Natural killer cell (primary cell): ENCODE data around the gene COA5. TPM values are rescaled to one million over a fixed set of nuclear protein-coding genes. Genes with fewer than 3 reads are reported as not detected.
A peak's percentile ranks its signal among the peaks of the same experiment; 100 is the strongest.

Experiments
- ATAC-seq, 3 donors: fragments of 150-1000 bp in 2 of 3; fragments of 200-7000 bp in 1 of 3; cut with Tn5 transposase; 1 replicate in 1 of 3; 2 replicates in 2 of 3; pipeline ENCODE4 v1.10.0; 2021; ENCODE audit warnings: mild to moderate bottlenecking in 2 of 3, moderate library complexity in 2 of 3
- DNase-seq, 2 donors: peaks; one replicate each; pipeline versions ENCODE4 v3.0.0 to v3.0.0-alpha.2; 2013 to 2021; ENCODE audit warnings: mixed read lengths in 1 of 2
- H3K27ac ChIP-seq: one replicate; pipeline ENCODE4 v1.5.1; 2013; ENCODE audit warnings: mild to moderate bottlenecking, low read length
- H3K27me3 ChIP-seq: one replicate; pipeline ENCODE4 v1.6.1; 2013; ENCODE audit warnings: low read length; ENCODE audit not compliant: control insufficient read depth, insufficient read depth
- H3K36me3 ChIP-seq: one replicate; pipeline ENCODE4 v1.6.1; 2013; ENCODE audit warnings: low read length; ENCODE audit not compliant: control insufficient read depth, insufficient read depth
- H3K4me1 ChIP-seq: one replicate; pipeline ENCODE4 v1.6.1; 2013; ENCODE audit warnings: low read length; ENCODE audit not compliant: control insufficient read depth, insufficient read depth
- H3K4me3 ChIP-seq: one replicate; pipeline ENCODE4 v1.5.1; 2013; ENCODE audit warnings: low read length
- H3K9me3 ChIP-seq: one replicate; pipeline ENCODE4 v1.6.1; 2013; ENCODE audit warnings: low read length; ENCODE audit not compliant: control insufficient read depth, insufficient read depth
- H3K27ac Mint-ChIP-seq, 2 donors: one replicate each; pipeline ENCODE4 v1.8.0; 2022; ENCODE audit warnings: mild to moderate bottlenecking in 2 of 2, mixed read lengths in 2 of 2, moderate library complexity in 1 of 2
- H3K27me3 Mint-ChIP-seq, 2 donors: one replicate each; pipeline ENCODE4 v1.8.0; 2022; ENCODE audit warnings: low read depth in 2 of 2, mixed read lengths in 2 of 2
- H3K36me3 Mint-ChIP-seq: one replicate; pipeline ENCODE4 v1.8.0; 2022; ENCODE audit warnings: mixed read lengths
- H3K4me1 Mint-ChIP-seq, 2 donors: one replicate each; pipeline ENCODE4 v1.8.0; 2022; ENCODE audit warnings: mixed read lengths in 2 of 2
- H3K4me3 Mint-ChIP-seq: one replicate; pipeline ENCODE4 v1.8.0; 2022; ENCODE audit warnings: mild to moderate bottlenecking, moderate library complexity, mixed read lengths
- H3K9me3 Mint-ChIP-seq, 2 donors: one replicate each; pipeline ENCODE4 v1.8.0; 2022; ENCODE audit warnings: mixed read lengths in 2 of 2
- WGBS: methylation state at CpG from one replicate; pipeline ENCODE4 v1.1.7; 2013; ENCODE audit warnings: missing lambda C conversion rate; ENCODE audit not compliant: insufficient coverage; 5-methylcytosine and 5-hydroxymethylcytosine counted together
- intact Hi-C: fragments of 100-400 bp; cut with micrococcal nuclease; formaldehyde crosslinking; loops from one replicate; pipeline ENCODE4 v1.14.2; 2022
- total RNA-seq, 4 donors: library from RNA; stranded (reverse); fragments of 120-200 nt in 1 of 4; gene quantifications; one replicate each; pipeline versions ENCODE4 v1.2.3 to v1.2.4, GENCODE V29; 2013 to 2022
- TF ChIP-seq, protein P1 (sequence below): fragments of 200-600 bp; IDR thresholded peaks from one replicate; pipeline ENCODE4 v1.8.0; 2022; ENCODE audit warnings: antibody characterized with exemption

The COA5 gene
- total RNA-seq, 3 donors from 2014 or later (not counting 1 experiment from before 2014, with no cell fraction given): 27.4 to 39.6 (median 36.1) TPM

DNA sequence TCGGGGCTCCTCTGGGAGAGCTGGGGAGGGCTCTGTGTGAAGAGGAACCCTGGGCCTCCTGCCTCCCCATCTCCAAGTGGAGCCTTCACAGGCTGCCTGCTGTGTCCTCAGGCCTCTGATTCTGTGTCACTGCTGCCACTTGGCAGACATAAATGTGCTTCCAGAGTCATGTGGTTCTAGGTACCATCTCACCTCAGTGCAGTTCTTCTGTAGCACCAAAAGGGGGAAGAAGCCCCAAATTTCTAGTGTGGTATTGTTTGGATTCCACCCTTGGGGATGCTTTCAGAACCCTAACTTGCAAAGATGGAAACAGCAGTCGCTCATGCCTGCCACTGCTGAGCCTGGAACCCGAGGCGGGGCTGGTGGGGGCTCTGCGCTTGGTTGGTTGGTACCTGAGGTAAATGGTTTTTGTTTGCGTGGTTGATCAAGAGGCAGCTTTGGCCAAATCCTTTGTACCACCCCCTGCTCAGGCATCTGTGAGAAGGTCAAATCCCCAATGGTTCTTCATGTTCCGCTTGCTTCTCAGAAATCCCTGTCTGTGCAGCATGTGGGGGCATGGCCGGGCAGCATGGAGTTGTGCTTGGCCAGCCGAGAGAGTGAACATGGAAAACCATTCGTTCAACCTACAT, 27.5 kb downstream of the COA5 start:
- H3K36me3 Mint-ChIP-seq: peaks cover 16% of the 10 kb centered on the region
- H3K36me3 ChIP-seq: peaks cover 92% of the 10 kb centered on the region
- no peaks in the 10 kb centered on the region for H3K9me3 Mint-ChIP-seq
- TF ChIP-seq, protein P1, sequence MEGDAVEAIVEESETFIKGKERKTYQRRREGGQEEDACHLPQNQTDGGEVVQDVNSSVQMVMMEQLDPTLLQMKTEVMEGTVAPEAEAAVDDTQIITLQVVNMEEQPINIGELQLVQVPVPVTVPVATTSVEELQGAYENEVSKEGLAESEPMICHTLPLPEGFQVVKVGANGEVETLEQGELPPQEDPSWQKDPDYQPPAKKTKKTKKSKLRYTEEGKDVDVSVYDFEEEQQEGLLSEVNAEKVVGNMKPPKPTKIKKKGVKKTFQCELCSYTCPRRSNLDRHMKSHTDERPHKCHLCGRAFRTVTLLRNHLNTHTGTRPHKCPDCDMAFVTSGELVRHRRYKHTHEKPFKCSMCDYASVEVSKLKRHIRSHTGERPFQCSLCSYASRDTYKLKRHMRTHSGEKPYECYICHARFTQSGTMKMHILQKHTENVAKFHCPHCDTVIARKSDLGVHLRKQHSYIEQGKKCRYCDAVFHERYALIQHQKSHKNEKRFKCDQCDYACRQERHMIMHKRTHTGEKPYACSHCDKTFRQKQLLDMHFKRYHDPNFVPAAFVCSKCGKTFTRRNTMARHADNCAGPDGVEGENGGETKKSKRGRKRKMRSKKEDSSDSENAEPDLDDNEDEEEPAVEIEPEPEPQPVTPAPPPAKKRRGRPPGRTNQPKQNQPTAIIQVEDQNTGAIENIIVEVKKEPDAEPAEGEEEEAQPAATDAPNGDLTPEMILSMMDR: no peak
- H3K27me3 Mint-ChIP-seq: no peaks in the 10 kb centered on the region
- no peak overlapping the region for H3K4me3 ChIP-seq
- H3K4me3 Mint-ChIP-seq: no peak overlapping the region
- H3K27ac Mint-ChIP-seq: peak overlapping the region; percentile 1 to 41
- intact Hi-C loops: no loop called here
- H3K4me1 ChIP-seq: no peaks in the 10 kb centered on the region
- no peak overlapping the region for H3K27ac ChIP-seq
- ATAC-seq (peak in 1 of 3 donors; percentile 25), DNase-seq (peak in 1 of 2 donors; percentile 14)
- peaks cover 0 to under 1% of the 10 kb centered on the region in 2 donors for H3K4me1 Mint-ChIP-seq
- no peaks in the 10 kb centered on the region for H3K27me3 ChIP-seq
- H3K9me3 ChIP-seq: no peaks in the 10 kb centered on the region
- 86% methylated on average over 10 of the region's 10 CpGs for WGBS

DNA sequence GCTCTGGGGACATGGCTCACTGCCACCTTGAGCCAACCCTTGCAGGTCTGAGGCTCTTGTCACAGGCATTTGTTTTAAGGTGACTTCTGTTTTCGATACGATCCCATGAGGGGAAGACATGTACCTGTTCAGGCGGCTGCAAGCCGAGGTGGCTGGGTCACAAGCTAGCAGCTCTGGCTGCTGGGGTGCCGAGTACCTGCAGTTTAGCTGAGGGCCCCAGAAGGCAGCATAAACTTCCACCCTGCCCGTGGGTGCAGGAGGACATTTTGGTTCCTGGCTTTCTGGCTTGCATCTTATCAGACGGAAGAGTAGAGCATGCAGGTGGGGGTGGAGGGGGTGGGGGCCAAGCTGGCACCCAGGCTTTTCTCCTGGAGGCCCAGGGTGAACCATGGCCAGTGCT, 28.4 kb downstream of the COA5 start:
- peaks cover 24% of the 10 kb centered on the region for H3K36me3 Mint-ChIP-seq
- Histone ChIP-seq H3K27ac (no peak overlapping the region), H3K4me1 (no peaks in the 10 kb centered on the region), H3K9me3 (no peaks in the 10 kb centered on the region), H3K36me3 (peaks cover 95% of the 10 kb centered on the region), H3K27me3 (no peaks in the 10 kb centered on the region), H3K4me3 (no peak overlapping the region)
- 89% methylated on average over 7 of the region's 7 CpGs for WGBS
- TF ChIP-seq, protein P1: no peak
- ATAC-seq: no peak
- DNase-seq: no peak
- H3K9me3 Mint-ChIP-seq: no peaks in the 10 kb centered on the region
- no peak overlapping the region for H3K4me3 Mint-ChIP-seq
- no peaks in the 10 kb centered on the region for H3K27me3 Mint-ChIP-seq
- H3K4me1 Mint-ChIP-seq: peaks cover 0 to 6% of the 10 kb centered on the region in 2 donors
- peak overlapping the region; percentile 29 to 36 for H3K27ac Mint-ChIP-seq
- intact Hi-C loops: no loop called here

DNA sequence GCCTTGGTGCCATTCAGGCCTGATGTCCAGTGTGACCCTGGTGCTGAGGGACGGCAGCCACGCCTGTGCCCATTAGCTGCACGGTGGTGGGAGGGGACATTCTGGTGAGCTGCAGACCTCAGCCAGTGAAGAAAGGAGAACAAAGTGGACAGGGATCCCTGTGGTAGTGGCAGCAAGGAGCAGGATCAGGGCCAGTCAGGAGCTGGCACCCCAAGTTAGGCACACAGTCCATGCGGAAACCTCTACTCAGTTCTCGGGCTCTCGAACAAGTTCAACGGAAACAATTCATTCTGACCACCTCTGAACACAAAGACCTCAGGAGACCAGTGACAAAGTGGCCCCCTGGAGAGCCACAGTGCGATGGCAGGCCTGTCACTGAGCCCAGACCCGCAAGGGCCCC, 30.1 kb downstream of the COA5 start:
- Mint-ChIP-seq H3K36me3 (peaks cover 24% of the 10 kb centered on the region), H3K9me3 (no peaks in the 10 kb centered on the region), H3K4me1 (peaks cover 0 to 6% of the 10 kb centered on the region in 2 donors), H3K27me3 (no peaks in the 10 kb centered on the region), H3K4me3 (no peak overlapping the region), H3K27ac (peak overlapping the region in 1 of 2 donors; percentile 12)
- Histone ChIP-seq H3K9me3 (no peaks in the 10 kb centered on the region), H3K27me3 (no peaks in the 10 kb centered on the region), H3K27ac (no peak overlapping the region), H3K36me3 (peaks cover 92% of the 10 kb centered on the region), H3K4me1 (no peaks in the 10 kb centered on the region), H3K4me3 (no peak overlapping the region)
- TF ChIP-seq, protein P1: no peak
- DNase-seq (no peak), ATAC-seq (no peak)
- intact Hi-C loops: no loop called here
- 97% methylated on average over 9 of the region's 9 CpGs for WGBS

DNA sequence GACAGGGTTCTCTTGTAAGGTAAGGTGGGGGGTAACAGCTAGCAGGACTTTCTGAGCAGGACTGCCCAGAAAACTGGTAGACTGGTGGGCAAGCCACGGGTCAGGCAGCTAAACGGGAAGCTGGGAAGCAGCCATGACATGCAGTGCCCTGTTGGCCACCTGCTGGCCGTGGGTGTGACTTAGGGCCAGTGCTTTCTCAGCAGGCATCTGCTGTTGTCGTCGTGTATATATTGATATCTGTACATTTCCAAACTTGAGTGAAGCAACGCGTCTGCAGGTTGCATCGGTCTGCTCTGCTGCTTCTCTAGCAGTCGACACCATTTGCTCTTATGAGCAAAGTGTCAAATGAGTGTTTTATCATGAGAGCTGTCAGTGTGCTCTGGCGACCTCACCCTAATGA, 31.0 kb downstream of the COA5 start:
- TF ChIP-seq, protein P1: no peak
- Mint-ChIP-seq H3K27ac (no peak overlapping the region), H3K9me3 (no peaks in the 10 kb centered on the region), H3K4me1 (peaks cover 0 to 6% of the 10 kb centered on the region in 2 donors), H3K4me3 (no peak overlapping the region), H3K36me3 (peaks cover 17% of the 10 kb centered on the region), H3K27me3 (no peaks in the 10 kb centered on the region)
- H3K36me3 ChIP-seq: peaks cover 93% of the 10 kb centered on the region
- H3K27me3 ChIP-seq: no peaks in the 10 kb centered on the region
- intact Hi-C loops: no loop called here
- ATAC-seq (no peak), DNase-seq (no peak)
- no peak overlapping the region for H3K27ac ChIP-seq
- WGBS: 91% methylated on average over 10 of the region's 10 CpGs
- no peak overlapping the region for H3K4me3 ChIP-seq
- H3K4me1 ChIP-seq: no peaks in the 10 kb centered on the region
- H3K9me3 ChIP-seq: no peaks in the 10 kb centered on the region
